GM12878 (cell line): Measurements from ENCODE around the gene HPGD. TPM values are rescaled to one million over a fixed set of nuclear protein-coding genes. Genes with fewer than 3 reads are reported as not detected.

Experiments
- ATF7 ChIP-seq: fragments of 450-650 bp; IDR thresholded peaks from 2 replicates; pipeline ENCODE4 v1.6.1; 2016; ENCODE audit warnings: low read depth, mild to moderate bottlenecking
- FOXM1 ChIP-seq: IDR thresholded peaks from 2 replicates; pipeline ENCODE4 v1.6.1; 2012; ENCODE audit warnings: low read depth, mild to moderate bottlenecking, inconsistent platforms, low read length, moderate library complexity
- MXI1 ChIP-seq: fragments of 150-350 bp; IDR thresholded peaks from 2 replicates; pipeline ENCODE4 v1.6.1; 2011; ENCODE audit warnings: low read depth, mild to moderate bottlenecking, inconsistent platforms, low read length, improper control_type of control experiment
- NKRF ChIP-seq: fragments of 450-650 bp; conservative IDR thresholded peaks from 2 replicates; pipeline ENCODE4 v1.6.1; 2017; ENCODE audit warnings: mild to moderate bottlenecking, moderate library complexity
- NR2F1 ChIP-seq: fragments of 450-650 bp; conservative IDR thresholded peaks from 2 replicates; pipeline ENCODE4 v1.6.1; 2017; ENCODE audit warnings: mild to moderate bottlenecking
- RELA ChIP-seq: fragments of 450-650 bp; IDR thresholded peaks from 2 replicates; pipeline ENCODE4 v1.8.0; 2014; ENCODE audit warnings: borderline replicate concordance; ENCODE audit not compliant: partially characterized antibody
- ZZZ3 ChIP-seq: IDR thresholded peaks from 2 replicates; pipeline ENCODE4 v1.6.1; 2011; ENCODE audit warnings: low read depth; ENCODE audit not compliant: control insufficient read depth, insufficient read length
- polyA plus RNA-seq, 11 experiments: library from polyadenylated mRNA; depleted of rRNA in 4 of 11; unstranded in 6 of 11; stranded (reverse) in 5 of 11; fragments of >200 nt; fragmentation: Nextera tagmentation in 4 of 11; fragmentation: Illumina TruSeq in 1 of 11; extraction: Ambion mirVana in 4 of 11; extraction: Trizol in 1 of 11; gene quantifications; 1 replicate in 1 of 11; 2 replicates in 10 of 11; pipeline versions ENCODE4 v1.2.1 to v1.2.3, GENCODE V29; 2011 to 2016; ENCODE audit warnings: inconsistent platforms in 2 of 11, missing spikeins in 2 of 11, low read depth in 1 of 11
- total RNA-seq, 4 experiments: library from RNA; depleted of rRNA in 3 of 4; stranded (reverse); fragments of >200 nt in 3 of 4; fragmentation: Illumina TruSeq in 1 of 4; extraction: Trizol in 1 of 4; gene quantifications; 2 replicates each; pipeline versions ENCODE4 v1.2.1 to v1.2.3, GENCODE V29; 2013 to 2021
- TF ChIP-seq, protein P1 (sequence below): fragments of 450-650 bp; IDR thresholded peaks from 2 replicates; pipeline ENCODE4 v1.6.1; 2018; ENCODE audit warnings: borderline replicate concordance, mild to moderate bottlenecking; ENCODE audit not compliant: partially characterized antibody
- TF ChIP-seq, protein P2 (sequence below): IDR thresholded peaks from 2 replicates; pipeline ENCODE4 v1.6.1; 2011; ENCODE audit warnings: low read depth, mild to moderate bottlenecking, low read length, moderate library complexity, borderline replicate concordance; ENCODE audit errors: extremely low read depth
- TF ChIP-seq, protein P3 (sequence below): IDR thresholded peaks from 2 replicates; pipeline ENCODE4 v1.6.1; 2012; ENCODE audit warnings: low read length, inconsistent platforms
- TF ChIP-seq, protein P4 (sequence below): fragments of 450-650 bp; IDR thresholded peaks from 2 replicates; pipeline ENCODE4 v1.6.1; 2016; ENCODE audit warnings: mild to moderate bottlenecking

Gene HPGD
- total and polyA plus RNA-seq, 10 of the 15 experiments (the other 5 are each of a cell fraction or from before 2014, with no cell fraction given), result 0.07 to 0.41 (median 0.24) TPM; not detected in 7

DNA sequence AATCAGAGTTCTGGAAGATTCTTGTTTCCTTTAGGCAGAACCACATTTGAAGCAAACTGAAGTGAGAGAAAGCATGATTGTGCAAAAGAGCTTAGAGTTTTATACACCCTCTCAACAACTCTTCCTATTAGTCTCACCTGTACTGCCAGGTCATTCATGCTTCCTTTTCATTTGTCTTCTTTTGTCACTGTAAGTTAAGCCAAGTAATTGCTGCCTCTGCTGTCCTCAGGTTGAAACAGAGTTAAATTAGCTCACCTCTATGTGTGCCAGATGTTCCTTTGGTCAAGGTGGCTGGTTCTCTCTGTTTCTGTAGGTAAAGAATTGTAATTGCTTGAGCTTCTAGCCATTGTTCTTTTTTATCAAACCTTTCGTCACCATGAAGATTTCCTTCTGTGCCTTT, 41.1 kb upstream of the HPGD start (continued):
- TF ChIP-seq, protein P1, sequence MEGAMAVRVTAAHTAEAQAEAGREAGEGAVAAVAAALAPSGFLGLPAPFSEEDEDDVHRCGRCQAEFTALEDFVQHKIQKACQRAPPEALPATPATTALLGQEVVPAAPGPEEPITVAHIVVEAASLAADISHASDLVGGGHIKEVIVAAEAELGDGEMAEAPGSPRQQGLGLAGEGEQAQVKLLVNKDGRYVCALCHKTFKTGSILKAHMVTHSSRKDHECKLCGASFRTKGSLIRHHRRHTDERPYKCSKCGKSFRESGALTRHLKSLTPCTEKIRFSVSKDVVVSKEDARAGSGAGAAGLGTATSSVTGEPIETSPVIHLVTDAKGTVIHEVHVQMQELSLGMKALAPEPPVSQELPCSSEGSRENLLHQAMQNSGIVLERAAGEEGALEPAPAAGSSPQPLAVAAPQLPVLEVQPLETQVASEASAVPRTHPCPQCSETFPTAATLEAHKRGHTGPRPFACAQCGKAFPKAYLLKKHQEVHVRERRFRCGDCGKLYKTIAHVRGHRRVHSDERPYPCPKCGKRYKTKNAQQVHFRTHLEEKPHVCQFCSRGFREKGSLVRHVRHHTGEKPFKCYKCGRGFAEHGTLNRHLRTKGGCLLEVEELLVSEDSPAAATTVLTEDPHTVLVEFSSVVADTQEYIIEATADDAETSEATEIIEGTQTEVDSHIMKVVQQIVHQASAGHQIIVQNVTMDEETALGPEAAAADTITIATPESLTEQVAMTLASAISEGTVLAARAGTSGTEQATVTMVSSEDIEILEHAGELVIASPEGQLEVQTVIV, result no peak
- TF ChIP-seq, protein P2, sequence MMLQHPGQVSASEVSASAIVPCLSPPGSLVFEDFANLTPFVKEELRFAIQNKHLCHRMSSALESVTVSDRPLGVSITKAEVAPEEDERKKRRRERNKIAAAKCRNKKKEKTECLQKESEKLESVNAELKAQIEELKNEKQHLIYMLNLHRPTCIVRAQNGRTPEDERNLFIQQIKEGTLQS, result no peak
- TF ChIP-seq, protein P3, sequence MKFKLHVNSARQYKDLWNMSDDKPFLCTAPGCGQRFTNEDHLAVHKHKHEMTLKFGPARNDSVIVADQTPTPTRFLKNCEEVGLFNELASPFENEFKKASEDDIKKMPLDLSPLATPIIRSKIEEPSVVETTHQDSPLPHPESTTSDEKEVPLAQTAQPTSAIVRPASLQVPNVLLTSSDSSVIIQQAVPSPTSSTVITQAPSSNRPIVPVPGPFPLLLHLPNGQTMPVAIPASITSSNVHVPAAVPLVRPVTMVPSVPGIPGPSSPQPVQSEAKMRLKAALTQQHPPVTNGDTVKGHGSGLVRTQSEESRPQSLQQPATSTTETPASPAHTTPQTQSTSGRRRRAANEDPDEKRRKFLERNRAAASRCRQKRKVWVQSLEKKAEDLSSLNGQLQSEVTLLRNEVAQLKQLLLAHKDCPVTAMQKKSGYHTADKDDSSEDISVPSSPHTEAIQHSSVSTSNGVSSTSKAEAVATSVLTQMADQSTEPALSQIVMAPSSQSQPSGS, result no peak
- TF ChIP-seq MXI1 (no peak), RELA (no peak), NR2F1 (no peak), NKRF (no peak), ZZZ3 (no peak), ATF7 (no peak), FOXM1 (no peak)
- TF ChIP-seq, protein P4, sequence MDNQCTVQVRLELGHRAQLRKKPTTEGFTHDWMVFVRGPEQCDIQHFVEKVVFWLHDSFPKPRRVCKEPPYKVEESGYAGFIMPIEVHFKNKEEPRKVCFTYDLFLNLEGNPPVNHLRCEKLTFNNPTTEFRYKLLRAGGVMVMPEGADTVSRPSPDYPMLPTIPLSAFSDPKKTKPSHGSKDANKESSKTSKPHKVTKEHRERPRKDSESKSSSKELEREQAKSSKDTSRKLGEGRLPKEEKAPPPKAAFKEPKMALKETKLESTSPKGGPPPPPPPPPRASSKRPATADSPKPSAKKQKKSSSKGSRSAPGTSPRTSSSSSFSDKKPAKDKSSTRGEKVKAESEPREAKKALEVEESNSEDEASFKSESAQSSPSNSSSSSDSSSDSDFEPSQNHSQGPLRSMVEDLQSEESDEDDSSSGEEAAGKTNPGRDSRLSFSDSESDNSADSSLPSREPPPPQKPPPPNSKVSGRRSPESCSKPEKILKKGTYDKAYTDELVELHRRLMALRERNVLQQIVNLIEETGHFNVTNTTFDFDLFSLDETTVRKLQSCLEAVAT, result no peak
